Measurements from ENCODE around the gene RPS6KC1. TPM values are rescaled to one million over a fixed set of nuclear protein-coding genes. Genes with fewer than 3 reads are reported as not detected.

RPS6KC1 gene
- total and polyA plus RNA-seq, 2 of the 4 experiments (the other 2 are of a cell fraction), result 7.9 to 23.7 TPM

- no peak overlapping the region for H3K23ac ChIP-seq (ENCODE audit: low read depth, low read length)
- H3K9me3 ChIP-seq (ENCODE audit: control insufficient read depth, insufficient read depth, low read length), result peaks cover 2% of the 10 kb centered on the region; the same call in 1 of the 2 replicates
- BruUV-seq (replicated peaks), result no TSS peak
- CTCF ChIA-PET, result no interaction called here
- H3K4me3 ChIP-seq (ENCODE audit: insufficient read depth, low read depth, low read length), result no peak overlapping the region
- H3K27ac ChIP-seq (ENCODE audit: insufficient read depth, low read length), result no peak overlapping the region
- no peaks in the 10 kb centered on the region for H3K4me1 ChIP-seq (ENCODE audit: control insufficient read depth, insufficient read depth, low read length)
- no peaks in the 10 kb centered on the region for H3K9me1 ChIP-seq (ENCODE audit: insufficient read depth, low read length)
- no peak overlapping the region for H2BK5ac ChIP-seq (ENCODE audit: low read depth, low read length, poor library complexity, severe bottlenecking)
- no peak for ATAC-seq (ENCODE audit: low read depth)
- peaks cover 1% of the 10 kb centered on the region; the same call in 1 of the 2 replicates for H3K36me3 ChIP-seq (ENCODE audit: control insufficient read depth, insufficient read depth, low read length)
- no peak overlapping the region for H3K18ac ChIP-seq (ENCODE audit: low read depth, low read length)
- no peak overlapping the region for H4K5ac ChIP-seq (ENCODE audit: low read depth, low read length)
- no peak overlapping the region for H2AK5ac ChIP-seq (ENCODE audit: low read depth, low read length)
- no peak overlapping the region for H3K9ac ChIP-seq (ENCODE audit: low read depth, low read length)
- dilution Hi-C loops (cut with HindIII; ENCODE audit: low sequenced_read_pairs, unreplicated experiment) (no loop called here), in situ Hi-C loops (cut with MboI; ENCODE audit: low sequenced_read_pairs) (no loop called here), intact Hi-C loops (cut with micrococcal nuclease) (no loop called here)
- no peak overlapping the region for H2BK15ac ChIP-seq (ENCODE audit: low read depth, low read length)
- no peak overlapping the region for H2BK20ac ChIP-seq (ENCODE audit: low read depth, low read length)
- no peak overlapping the region for H4K8ac ChIP-seq (ENCODE audit: low read depth in 2 of 2, low read length in 2 of 2)
- no peak overlapping the region for H3K14ac ChIP-seq (replicated peaks; ENCODE audit: low read depth, low read length)
- H3K56ac ChIP-seq (ENCODE audit: extremely low read depth, insufficient read depth, low read length), result no peak overlapping the region
- no peak for DNase-seq
- H3K4ac ChIP-seq (ENCODE audit: low read depth, low read length), result no peak overlapping the region
- H4K20me1 ChIP-seq (ENCODE audit: insufficient read depth, low read length), result no peaks in the 10 kb centered on the region
- no peak overlapping the region for H3K4me2 ChIP-seq (ENCODE audit: low read depth, low read length)
- no peak overlapping the region for H2BK120ac ChIP-seq (ENCODE audit: low read depth, low read length)
- H4K91ac ChIP-seq (ENCODE audit: insufficient read depth, low read depth, low read length), result no peak overlapping the region
- no peak overlapping the region for H2AK9ac ChIP-seq (replicated peaks; ENCODE audit: low read depth, low read length, poor library complexity)
- H2AFZ ChIP-seq (replicated peaks; ENCODE audit: low read length, poor library complexity), result no peak overlapping the region
- 100% methylated on average over 1 of the region's 3 CpGs; no CpG with 5 or more reads in 1 of the 2 experiments for WGBS, 2 experiments (ENCODE audit: extremely low coverage in 2 of 2, insufficient read length in 1 of 2)
- POLR2A ChIA-PET (ENCODE audit: unreplicated experiment), result no interaction called here
- H3K27me3 ChIP-seq (ENCODE audit: control insufficient read depth, insufficient read depth, low read length), result no peaks in the 10 kb centered on the region
- TF ChIP-seq MXI1 (IDR thresholded peaks at IDR 0.05; ENCODE audit: borderline replicate concordance, low read depth, low read length) (no peak), USF2 (IDR thresholded peaks at IDR 0.05; ENCODE audit: low read depth, low read length) (no peak), ELK1 (IDR thresholded peaks at IDR 0.05; ENCODE audit: borderline replicate concordance, low read depth, low read length) (no peak), CTCF (conservative IDR thresholded peaks at IDR 0.05; ENCODE audit: low read depth, low read length) (no peak), CEBPB (IDR thresholded peaks at IDR 0.05; ENCODE audit: low read depth, low read length) (no peak), BHLHE40 (IDR thresholded peaks at IDR 0.05; ENCODE audit: low read depth, low read length) (no peak)
- H3K79me1 ChIP-seq (ENCODE audit: low read depth in 1 of 2, low read length in 2 of 2), result peaks cover 0 to 4% of the 10 kb centered on the region in 2 experiments; a peak in 1 of 4 replicates
Measured at GRCh38 chr1:213164561-213164960, 113.5 kb downstream of the RPS6KC1 start.
